ENCODE data around the gene GALNT14. TPM values are rescaled to one million over a fixed set of nuclear protein-coding genes. Genes with fewer than 3 reads are reported as not detected.

Gene GALNT14
- total RNA-seq, 1 experiment from 2014 or later = 6.0 TPM

- POLR2A ChIA-PET = no interaction called here
- peak overlapping the region; percentile 51; the same call in 1 of the 2 replicates for H3K27ac Mint-ChIP-seq
These were observed 175.1 kb downstream of the GALNT14 start for GRCh38 chr2:30963184-30963583.

GRCh38 chr2:30960213-30960612 is 178.0 kb downstream of the GALNT14 start:
- ChIA-PET CTCF (interaction anchor here (0.5 to 2.0 kb wide), 4 partner anchors 21 to 249 kb away, joined by 3 to 7 read pairs (median 3); no protein-coding TSS in a partner anchor), POLR2A (no interaction called here)
- no peaks in the 10 kb centered on the region for H3K27me3 Mint-ChIP-seq (ENCODE audit: low read depth)
- no peak overlapping the region for H3K4me3 Mint-ChIP-seq
- H3K27ac Mint-ChIP-seq = no peak overlapping the region
- TF ChIP-seq ZNF671 (CRISPR knock-in tag; IDR thresholded peaks at IDR 0.05) = no peak
- peaks cover 9% of the 10 kb centered on the region for H3K4me1 Mint-ChIP-seq
- ATAC-seq (no peak), DNase-seq (ENCODE audit: low spot score) (no peak)
- no peaks in the 10 kb centered on the region for H3K9me3 Mint-ChIP-seq
- H3K36me3 Mint-ChIP-seq = no peaks in the 10 kb centered on the region

More at GRCh38 chr2:30963184-30963583, 175.1 kb downstream of the GALNT14 start:
- Mint-ChIP-seq H3K4me3 (no peak overlapping the region), H3K9me3 (no peaks in the 10 kb centered on the region), H3K36me3 (no peaks in the 10 kb centered on the region), H3K4me1 (peaks cover 9% of the 10 kb centered on the region), H3K27me3 (ENCODE audit: low read depth) (no peaks in the 10 kb centered on the region)
- DNase-seq (ENCODE audit: low spot score) (no peak), ATAC-seq (no peak)
- TF ChIP-seq ZNF416 (CRISPR knock-in tag; IDR thresholded peaks at IDR 0.05) (no peak), CREM (CRISPR knock-in tag; IDR thresholded peaks at IDR 0.05) (no peak), ZNF532 (CRISPR knock-in tag; IDR thresholded peaks at IDR 0.05; ENCODE audit: borderline replicate concordance) (no peak), HMGA2 (CRISPR knock-in tag; IDR thresholded peaks at IDR 0.05) (no peak), SMAD4 (CRISPR knock-in tag; IDR thresholded peaks at IDR 0.05) (no peak)
- CTCF ChIA-PET = interaction anchor here (0.8 kb wide), 1 partner anchor 798 kb away, joined by 3 read pairs; no protein-coding TSS in a partner anchor

- H3K36me3 Mint-ChIP-seq = no peaks in the 10 kb centered on the region
- no peaks in the 10 kb centered on the region for H3K9me3 Mint-ChIP-seq
- no peak overlapping the region for H3K4me3 Mint-ChIP-seq
- no peak overlapping the region for H3K27ac Mint-ChIP-seq
- CTCF ChIA-PET = interaction anchor here (0.9 to 2.0 kb wide), 2 partner anchors 210 to 248 kb away, joined by 3 to 7 read pairs; no protein-coding TSS in a partner anchor
- H3K4me1 Mint-ChIP-seq = peaks cover 9% of the 10 kb centered on the region
- no peaks in the 10 kb centered on the region for H3K27me3 Mint-ChIP-seq (ENCODE audit: low read depth)
- TF ChIP-seq RORB (CRISPR knock-in tag; IDR thresholded peaks at IDR 0.05) (no peak), USF2 (CRISPR knock-in tag; IDR thresholded peaks at IDR 0.05) (no peak), MLX (CRISPR knock-in tag; IDR thresholded peaks at IDR 0.05) (no peak), HMGXB4 (CRISPR knock-in tag; IDR thresholded peaks at IDR 0.05) (no peak), SP1 (CRISPR knock-in tag; conservative IDR thresholded peaks at IDR 0.05) (no peak), ESRRA (CRISPR knock-in tag; IDR thresholded peaks at IDR 0.05; ENCODE audit: borderline replicate concordance) (no peak), AFF4 (CRISPR knock-in tag; IDR thresholded peaks at IDR 0.05; ENCODE audit: borderline replicate concordance) (no peak), OVOL2 (CRISPR knock-in tag; IDR thresholded peaks at IDR 0.05; ENCODE audit: borderline replicate concordance) (no peak), ZNF423 (CRISPR knock-in tag; IDR thresholded peaks at IDR 0.05) (no peak), ZSCAN18 (CRISPR knock-in tag; IDR thresholded peaks at IDR 0.05) (no peak), ZNF263 (CRISPR knock-in tag; IDR thresholded peaks at IDR 0.05; ENCODE audit: low read depth) (no peak), TP53 (CRISPR knock-in tag; IDR thresholded peaks at IDR 0.05) (no peak), TEAD4 (CRISPR knock-in tag; IDR thresholded peaks at IDR 0.05) (no peak), ZNF396 (CRISPR knock-in tag; IDR thresholded peaks at IDR 0.05; ENCODE audit: borderline replicate concordance) (no peak)
- no peak for ATAC-seq
- no peak for DNase-seq (ENCODE audit: low spot score)
- POLR2A ChIA-PET = no interaction called here
These were observed 178.6 kb downstream of the GALNT14 start for GRCh38 chr2:30959653-30960052.
